ENCODE results near the gene ZNRF3. TPM values are rescaled to one million over a fixed set of nuclear protein-coding genes. Genes with fewer than 3 reads are reported as not detected.

ZNRF3 gene
- polyA plus RNA-seq, 1 of the 3 experiments (the other 2 are of a cell fraction): 4.2 TPM

- H3F3A ChIP-seq (replicated peaks; ENCODE audit: insufficient read depth): peaks cover 4% of the 10 kb centered on the region
- DNase-seq: no peak
- H3K79me2 ChIP-seq (ENCODE audit: insufficient read depth): no peaks in the 10 kb centered on the region
- no peaks in the 10 kb centered on the region for H3K9me3 ChIP-seq
- no peaks in the 10 kb centered on the region; a peak in 1 of 4 replicates for H3K4me1 ChIP-seq (ENCODE audit: control insufficient read depth in 1 of 2, insufficient read depth in 2 of 2, low read depth in 1 of 2, low read length in 1 of 2)
- no peak overlapping the region for H3K4me2 ChIP-seq
- CTCF ChIA-PET: interaction anchor here (1.3 kb wide), 1 partner anchor 20 kb away, joined by 4 read pairs; no protein-coding TSS in a partner anchor
- H3K9ac ChIP-seq: no peak overlapping the region
- POLR2A ChIA-PET: no interaction called here
- H3K4me3 ChIP-seq (ENCODE audit: low read depth in 2 of 2, low read length in 1 of 2): no peak overlapping the region
- H3K36me3 ChIP-seq (replicated peaks in 1 of 2; ENCODE audit: control insufficient read depth in 1 of 2, insufficient read depth in 2 of 2, low read length in 1 of 2): no peaks in the 10 kb centered on the region
- H3K27me3 ChIP-seq (ENCODE audit: insufficient read depth): no peaks in the 10 kb centered on the region
- H3K9me2 ChIP-seq: no peaks in the 10 kb centered on the region
- H3K27ac ChIP-seq (ENCODE audit: low read depth in 2 of 2, low read length in 1 of 2): no peak overlapping the region
- 94% methylated on average over 7 of the region's 7 CpGs for WGBS (ENCODE audit: low lambda C conversion rate)
- H4K20me1 ChIP-seq (ENCODE audit: insufficient read depth): no peaks in the 10 kb centered on the region
- TF ChIP-seq TCF12 (IDR thresholded peaks at IDR 0.05) (no peak), EZH2phosphoT487 (IDR thresholded peaks at IDR 0.05; ENCODE audit: borderline replicate concordance, low read depth) (no peak), POLR2AphosphoS5 (IDR thresholded peaks at IDR 0.05; ENCODE audit: low read depth, low read length) (no peak), TEAD4 (IDR thresholded peaks at IDR 0.05; ENCODE audit: borderline replicate concordance, insufficient read depth) (no peak), NRF1 (IDR thresholded peaks at IDR 0.05; ENCODE audit: low read depth, low read length) (no peak), PBX3 (IDR thresholded peaks at IDR 0.05) (no peak), CHD2 (IDR thresholded peaks at IDR 0.05; ENCODE audit: low read length, partially characterized antibody) (no peak), MXI1 (IDR thresholded peaks at IDR 0.05; ENCODE audit: low read depth, low read length) (no peak), NFIC (IDR thresholded peaks at IDR 0.05; ENCODE audit: borderline replicate concordance) (no peak), GABPA (IDR thresholded peaks at IDR 0.05; ENCODE audit: low read depth) (no peak), REST (IDR thresholded peaks at IDR 0.05; ENCODE audit: low read depth, low read length) (no peak), IRF3 (IDR thresholded peaks at IDR 0.05; ENCODE audit: low read depth, low read length) (no peak), SMC3 (IDR thresholded peaks at IDR 0.05; ENCODE audit: low read depth, low read length) (no peak), ELF1 (IDR thresholded peaks at IDR 0.05) (no peak), FOSL2 (IDR thresholded peaks at IDR 0.05; ENCODE audit: borderline replicate concordance, low read depth) (no peak), YY1 (IDR thresholded peaks at IDR 0.05; ENCODE audit: low read depth) (no peak)
- TF ChIP-seq, protein P1, sequence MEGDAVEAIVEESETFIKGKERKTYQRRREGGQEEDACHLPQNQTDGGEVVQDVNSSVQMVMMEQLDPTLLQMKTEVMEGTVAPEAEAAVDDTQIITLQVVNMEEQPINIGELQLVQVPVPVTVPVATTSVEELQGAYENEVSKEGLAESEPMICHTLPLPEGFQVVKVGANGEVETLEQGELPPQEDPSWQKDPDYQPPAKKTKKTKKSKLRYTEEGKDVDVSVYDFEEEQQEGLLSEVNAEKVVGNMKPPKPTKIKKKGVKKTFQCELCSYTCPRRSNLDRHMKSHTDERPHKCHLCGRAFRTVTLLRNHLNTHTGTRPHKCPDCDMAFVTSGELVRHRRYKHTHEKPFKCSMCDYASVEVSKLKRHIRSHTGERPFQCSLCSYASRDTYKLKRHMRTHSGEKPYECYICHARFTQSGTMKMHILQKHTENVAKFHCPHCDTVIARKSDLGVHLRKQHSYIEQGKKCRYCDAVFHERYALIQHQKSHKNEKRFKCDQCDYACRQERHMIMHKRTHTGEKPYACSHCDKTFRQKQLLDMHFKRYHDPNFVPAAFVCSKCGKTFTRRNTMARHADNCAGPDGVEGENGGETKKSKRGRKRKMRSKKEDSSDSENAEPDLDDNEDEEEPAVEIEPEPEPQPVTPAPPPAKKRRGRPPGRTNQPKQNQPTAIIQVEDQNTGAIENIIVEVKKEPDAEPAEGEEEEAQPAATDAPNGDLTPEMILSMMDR (IDR thresholded peaks at IDR 0.05): no peak
- TF ChIP-seq, protein P2, sequence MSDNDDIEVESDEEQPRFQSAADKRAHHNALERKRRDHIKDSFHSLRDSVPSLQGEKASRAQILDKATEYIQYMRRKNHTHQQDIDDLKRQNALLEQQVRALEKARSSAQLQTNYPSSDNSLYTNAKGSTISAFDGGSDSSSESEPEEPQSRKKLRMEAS (IDR thresholded peaks at IDR 0.05; ENCODE audit: low read depth): no peak
- H2AFZ ChIP-seq (ENCODE audit: low read depth): no peak overlapping the region
Observed at GRCh38 chr22:29060931-29061330, 177.6 kb downstream of the ZNRF3 start.

Data from SK-N-SH (cell line).